ENCODE data around the gene TMEM205.

DNA sequence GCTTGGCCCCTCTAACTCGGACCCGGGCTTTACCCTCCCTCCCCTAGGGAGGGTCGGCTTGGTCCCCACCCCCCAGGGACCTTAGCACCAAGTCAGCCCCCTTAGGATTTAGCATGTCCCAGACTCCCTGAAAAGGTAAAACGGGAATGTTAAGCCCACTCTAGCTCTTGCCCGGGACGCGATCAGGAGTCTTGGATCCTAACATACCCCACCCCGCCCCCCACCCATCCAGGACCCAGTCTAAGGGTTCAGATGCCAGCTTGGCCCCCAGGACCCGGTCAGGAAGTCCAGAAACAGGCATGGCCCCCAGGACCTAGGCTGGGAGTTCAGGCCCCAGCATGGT lies 37.6 kb upstream of the TMEM205 start:
- TF ChIP-seq, protein P1, sequence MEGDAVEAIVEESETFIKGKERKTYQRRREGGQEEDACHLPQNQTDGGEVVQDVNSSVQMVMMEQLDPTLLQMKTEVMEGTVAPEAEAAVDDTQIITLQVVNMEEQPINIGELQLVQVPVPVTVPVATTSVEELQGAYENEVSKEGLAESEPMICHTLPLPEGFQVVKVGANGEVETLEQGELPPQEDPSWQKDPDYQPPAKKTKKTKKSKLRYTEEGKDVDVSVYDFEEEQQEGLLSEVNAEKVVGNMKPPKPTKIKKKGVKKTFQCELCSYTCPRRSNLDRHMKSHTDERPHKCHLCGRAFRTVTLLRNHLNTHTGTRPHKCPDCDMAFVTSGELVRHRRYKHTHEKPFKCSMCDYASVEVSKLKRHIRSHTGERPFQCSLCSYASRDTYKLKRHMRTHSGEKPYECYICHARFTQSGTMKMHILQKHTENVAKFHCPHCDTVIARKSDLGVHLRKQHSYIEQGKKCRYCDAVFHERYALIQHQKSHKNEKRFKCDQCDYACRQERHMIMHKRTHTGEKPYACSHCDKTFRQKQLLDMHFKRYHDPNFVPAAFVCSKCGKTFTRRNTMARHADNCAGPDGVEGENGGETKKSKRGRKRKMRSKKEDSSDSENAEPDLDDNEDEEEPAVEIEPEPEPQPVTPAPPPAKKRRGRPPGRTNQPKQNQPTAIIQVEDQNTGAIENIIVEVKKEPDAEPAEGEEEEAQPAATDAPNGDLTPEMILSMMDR (IDR thresholded peaks at IDR 0.05; ENCODE audit: low read length) = no peak
- no peak for TF ChIP-seq EZH2 (IDR thresholded peaks at IDR 0.05; ENCODE audit: borderline replicate concordance, low read length)
